Ovary (tissue), 9 donors: Measurements from ENCODE around the gene ZNRD2. TPM values are rescaled to one million over a fixed set of nuclear protein-coding genes. Genes with fewer than 3 reads are reported as not detected.

Source experiments
- DNase-seq, 5 donors: peaks; one replicate each; pipeline ENCODE4 v3.0.0-alpha.2; 2019 to 2020
- H3K27ac ChIP-seq, 2 donors: fragments of 200-600 bp; one replicate each; pipeline versions ENCODE4 v1.5.1 to v1.8.0; 2019 to 2022
- H3K27me3 ChIP-seq: fragments of 200-600 bp; one replicate; pipeline ENCODE4 v1.8.0; 2022
- H3K36me3 ChIP-seq: fragments of 200-600 bp; sonication (generic); one replicate; pipeline ENCODE4 v1.5.1; 2019
- H3K4me1 ChIP-seq: one replicate; pipeline ENCODE4 v1.8.1; 2013; ENCODE audit warnings: mild to moderate bottlenecking, moderate library complexity; ENCODE audit not compliant: insufficient read depth
- H3K4me3 ChIP-seq: fragments of 200-600 bp; sonication (generic); one replicate; pipeline ENCODE4 v1.5.1; 2017
- H3K9me3 ChIP-seq, 2 donors: fragments of 200-600 bp in 1 of 2; sonication (generic) in 1 of 2; one replicate each; pipeline versions ENCODE4 v1.5.1 to v1.8.1; 2013 to 2019; ENCODE audit warnings: mild to moderate bottlenecking in 1 of 2, moderate library complexity in 1 of 2
- EP300 ChIP-seq: sonication (generic); formaldehyde crosslinking; IDR thresholded peaks from one replicate; pipeline ENCODE4 v1.6.1; 2017; ENCODE audit warnings: antibody characterized with exemption
- POLR2A ChIP-seq: fragments of 450-650 bp; IDR thresholded peaks from one replicate; pipeline ENCODE4 v1.6.1; 2017; ENCODE audit warnings: antibody characterized with exemption, mild to moderate bottlenecking, moderate library complexity
- WGBS, 3 donors: extraction: QIAGEN DNeasy Blood & Tissue Kit in 1 of 3; methylation state at CpG; one replicate each; pipeline versions ENCODE4 v1.1.5 to v1.1.7; 2013 to 2017; 5-methylcytosine and 5-hydroxymethylcytosine counted together
- intact Hi-C, 4 donors: fragments of 100-400 bp; cut with DNase I; formaldehyde crosslinking; loops; one replicate each; pipeline versions ENCODE4 v1.11.0 to v1.15.1; 2022 to 2023
- polyA plus RNA-seq, 2 donors: library from polyadenylated mRNA; stranded (reverse); fragments of 200-250 nt in 1 of 2; fragments of 350-450 nt in 1 of 2; fragmentation: Illumina TruSeq in 1 of 2; extraction: RNeasy Lipid Tissue Mini Kit (QIAGEN cat#74804) in 1 of 2; gene quantifications; one replicate each; pipeline ENCODE4 v1.2.3, GENCODE V29; 2013 to 2014
- total RNA-seq, 7 donors: library from RNA; depleted of rRNA in 2 of 7; stranded (reverse); fragments of >200 nt in 2 of 7; fragmentation: NEBNext Ultra II Directional in 3 of 7; extraction: Animal tissue kit (Norgen Biotek cat#: 25700) in 3 of 7; gene quantifications; one replicate each; pipeline versions ENCODE4 v1.1.0 to v1.2.4, GENCODE V29; 2016 to 2023
- TF ChIP-seq, protein P1 (sequence below), 3 donors: fragments of 450-650 bp in 2 of 3; fragments of 200-600 bp in 1 of 3; IDR thresholded peaks; one replicate each; pipeline versions ENCODE4 v1.5.1 to v1.8.0; 2016 to 2022; ENCODE audit warnings: antibody characterized with exemption in 3 of 3, mild to moderate bottlenecking in 1 of 3
- donor health status: DM: no; HTN: no; CAD: no; lungs with moderate emphysema.
- donor health status: DM: no; HTN: no; CAD: no.
- donor health status: Bipolar disorder and iron deficiency.
- donor health status: DM: yes; HTN: yes; CAD: no.
- donor health status: DM: no; HTN: no; CAD: no.
- donor health status: DM: yes; HTN: yes; CAD: no.

The ZNRD2 gene
- total and polyA plus RNA-seq, 9 donors, result 2.3 to 61.8 (median 39.2) TPM

DNA sequence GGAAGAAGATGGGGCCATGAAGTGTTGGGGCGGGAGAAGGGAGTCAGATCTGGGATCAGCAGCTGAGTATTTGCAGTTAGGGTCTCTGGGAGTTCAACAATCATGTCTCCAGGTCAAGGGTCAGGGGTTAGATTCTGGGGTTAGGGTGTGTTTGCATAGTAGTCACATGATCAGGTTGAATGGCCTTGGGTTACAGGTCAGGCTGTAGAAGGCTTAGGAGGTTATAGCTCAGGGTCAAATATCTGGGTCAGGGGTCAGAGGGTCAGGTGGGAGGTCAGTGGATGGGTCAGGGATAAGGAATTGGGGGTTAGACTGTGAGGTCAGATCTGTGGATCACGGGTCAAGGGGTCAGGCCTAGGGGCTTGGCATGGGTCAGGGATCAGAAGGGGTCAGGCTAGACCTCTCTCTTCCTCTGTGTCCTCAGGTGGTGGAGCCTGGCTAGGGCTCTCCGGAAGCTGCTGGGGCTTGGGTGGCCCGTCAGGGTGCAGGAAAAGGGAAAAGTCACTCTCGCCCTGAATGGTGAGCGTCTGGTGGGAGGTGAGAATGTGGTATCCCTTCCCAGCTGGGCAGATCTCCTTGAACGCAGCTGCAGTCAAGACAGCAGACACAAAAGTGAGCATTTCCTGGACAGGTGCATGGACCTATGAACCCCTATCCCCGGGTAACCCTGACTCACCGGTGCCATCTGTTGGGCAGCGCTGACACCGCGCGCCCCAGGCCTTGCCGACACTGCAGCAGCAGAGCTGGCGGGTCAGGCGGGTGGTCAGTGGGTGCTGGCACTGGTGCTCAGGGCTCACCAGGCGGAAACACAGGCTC, 18.5 kb upstream of the ZNRD2 start:
- WGBS, 3 donors, result 70 to 75% (median 73%) methylated on average over 17 of the region's 17 CpGs
- intact Hi-C loops, result no loop called here
- Histone ChIP-seq H3K4me3 (no peak overlapping the region), H3K27ac (no peak overlapping the region), H3K27me3 (no peaks in the 10 kb centered on the region), H3K36me3 (no peaks in the 10 kb centered on the region), H3K4me1 (peaks cover 11% of the 10 kb centered on the region), H3K9me3 (no peaks in the 10 kb centered on the region)
- TF ChIP-seq, protein P1, sequence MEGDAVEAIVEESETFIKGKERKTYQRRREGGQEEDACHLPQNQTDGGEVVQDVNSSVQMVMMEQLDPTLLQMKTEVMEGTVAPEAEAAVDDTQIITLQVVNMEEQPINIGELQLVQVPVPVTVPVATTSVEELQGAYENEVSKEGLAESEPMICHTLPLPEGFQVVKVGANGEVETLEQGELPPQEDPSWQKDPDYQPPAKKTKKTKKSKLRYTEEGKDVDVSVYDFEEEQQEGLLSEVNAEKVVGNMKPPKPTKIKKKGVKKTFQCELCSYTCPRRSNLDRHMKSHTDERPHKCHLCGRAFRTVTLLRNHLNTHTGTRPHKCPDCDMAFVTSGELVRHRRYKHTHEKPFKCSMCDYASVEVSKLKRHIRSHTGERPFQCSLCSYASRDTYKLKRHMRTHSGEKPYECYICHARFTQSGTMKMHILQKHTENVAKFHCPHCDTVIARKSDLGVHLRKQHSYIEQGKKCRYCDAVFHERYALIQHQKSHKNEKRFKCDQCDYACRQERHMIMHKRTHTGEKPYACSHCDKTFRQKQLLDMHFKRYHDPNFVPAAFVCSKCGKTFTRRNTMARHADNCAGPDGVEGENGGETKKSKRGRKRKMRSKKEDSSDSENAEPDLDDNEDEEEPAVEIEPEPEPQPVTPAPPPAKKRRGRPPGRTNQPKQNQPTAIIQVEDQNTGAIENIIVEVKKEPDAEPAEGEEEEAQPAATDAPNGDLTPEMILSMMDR (IDR thresholded peaks at IDR 0.05), result no peak
- TF ChIP-seq POLR2A, result no peak
- no peak for TF ChIP-seq EP300
- peak in 3 of 5 donors; percentile 46 to 61 (median 51) for DNase-seq

DNA sequence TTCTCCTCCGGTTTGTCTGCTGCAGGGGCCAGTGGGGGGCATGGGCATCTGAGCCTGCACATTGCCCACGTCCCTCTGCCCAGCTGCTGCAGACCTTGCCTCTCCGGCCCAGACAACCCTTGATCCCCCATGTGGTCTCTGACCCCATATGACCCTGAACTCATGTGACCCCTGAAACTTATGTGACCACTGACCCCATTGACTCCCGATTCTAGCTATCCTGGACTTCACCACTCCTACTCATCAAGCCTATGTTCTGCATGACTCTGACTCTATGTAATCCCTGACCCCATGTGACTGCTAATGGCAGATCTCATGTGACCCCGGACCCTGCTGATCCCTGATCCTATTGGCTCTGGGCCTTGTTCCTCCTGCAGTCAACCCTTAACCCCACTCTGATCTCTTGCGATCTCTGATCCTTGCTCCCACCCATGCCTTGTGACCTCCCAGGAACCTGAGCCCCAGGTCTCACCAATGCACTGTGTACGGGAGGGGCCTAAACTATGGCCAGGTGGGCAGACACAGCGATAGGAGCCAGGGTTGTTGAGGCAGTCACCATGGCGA, 17.8 kb upstream of the ZNRD2 start:
- H3K9me3 ChIP-seq, result no peaks in the 10 kb centered on the region
- peaks cover 12% of the 10 kb centered on the region for H3K4me1 ChIP-seq
- no peak overlapping the region for H3K27ac ChIP-seq
- WGBS, 3 donors, result 78 to 88% (median 88%) methylated on average over 9 of the region's 9 CpGs
- DNase-seq, result no peak
- H3K36me3 ChIP-seq, result no peaks in the 10 kb centered on the region
- TF ChIP-seq, protein P1 (IDR thresholded peaks at IDR 0.05), result no peak
- TF ChIP-seq EP300 (no peak), POLR2A (no peak)
- H3K27me3 ChIP-seq, result no peaks in the 10 kb centered on the region
- no peak overlapping the region for H3K4me3 ChIP-seq
- intact Hi-C loops, result no loop called here

DNA sequence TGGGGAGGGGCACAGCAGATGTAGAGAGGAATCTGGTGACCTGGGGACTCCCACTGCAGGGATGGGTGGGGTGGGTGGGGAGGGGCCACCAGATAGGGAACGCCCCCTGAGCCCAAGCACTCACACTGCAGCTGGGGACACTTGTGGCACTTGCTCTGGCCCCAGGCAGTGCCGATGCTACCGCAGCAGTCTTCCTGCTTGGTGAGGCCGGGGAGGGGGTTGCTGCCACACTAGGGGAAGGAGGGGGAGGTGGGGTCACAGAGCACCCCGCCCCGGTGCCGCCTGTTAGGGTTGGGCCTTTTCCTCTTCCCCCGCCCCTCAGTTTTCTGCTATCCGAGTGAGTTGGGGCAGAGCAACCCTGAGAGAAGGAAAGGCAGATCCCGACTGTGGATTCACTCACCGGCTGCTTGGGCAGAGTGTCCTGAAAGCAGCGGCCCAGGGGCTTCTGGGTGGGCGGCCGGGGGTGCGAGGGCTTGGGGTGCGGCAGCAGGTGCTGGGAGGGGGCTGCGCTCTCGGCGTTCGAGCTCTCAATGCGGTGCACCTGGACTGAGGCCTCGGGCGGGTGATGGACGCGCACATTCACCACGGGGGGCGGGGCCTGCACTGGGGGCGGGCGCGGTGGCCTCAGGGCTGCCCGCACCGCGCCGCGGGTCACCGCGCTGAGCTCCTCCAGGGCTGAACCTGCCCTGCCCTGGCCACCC, 16.8 kb upstream of the ZNRD2 start:
- Histone ChIP-seq H3K4me3 (no peak overlapping the region), H3K9me3 (no peaks in the 10 kb centered on the region), H3K4me1 (peaks cover 12% of the 10 kb centered on the region), H3K27ac (no peak overlapping the region), H3K36me3 (no peaks in the 10 kb centered on the region), H3K27me3 (no peaks in the 10 kb centered on the region)
- WGBS, 3 donors, result 74 to 77% (median 76%) methylated on average over 14 to 37 of the region's 37 CpGs
- TF ChIP-seq POLR2A (no peak), EP300 (no peak)
- TF ChIP-seq, protein P1 (IDR thresholded peaks at IDR 0.05), result no peak
- peak in 1 of 5 donors; percentile 41 for DNase-seq
- intact Hi-C loops, result no loop called here

DNA sequence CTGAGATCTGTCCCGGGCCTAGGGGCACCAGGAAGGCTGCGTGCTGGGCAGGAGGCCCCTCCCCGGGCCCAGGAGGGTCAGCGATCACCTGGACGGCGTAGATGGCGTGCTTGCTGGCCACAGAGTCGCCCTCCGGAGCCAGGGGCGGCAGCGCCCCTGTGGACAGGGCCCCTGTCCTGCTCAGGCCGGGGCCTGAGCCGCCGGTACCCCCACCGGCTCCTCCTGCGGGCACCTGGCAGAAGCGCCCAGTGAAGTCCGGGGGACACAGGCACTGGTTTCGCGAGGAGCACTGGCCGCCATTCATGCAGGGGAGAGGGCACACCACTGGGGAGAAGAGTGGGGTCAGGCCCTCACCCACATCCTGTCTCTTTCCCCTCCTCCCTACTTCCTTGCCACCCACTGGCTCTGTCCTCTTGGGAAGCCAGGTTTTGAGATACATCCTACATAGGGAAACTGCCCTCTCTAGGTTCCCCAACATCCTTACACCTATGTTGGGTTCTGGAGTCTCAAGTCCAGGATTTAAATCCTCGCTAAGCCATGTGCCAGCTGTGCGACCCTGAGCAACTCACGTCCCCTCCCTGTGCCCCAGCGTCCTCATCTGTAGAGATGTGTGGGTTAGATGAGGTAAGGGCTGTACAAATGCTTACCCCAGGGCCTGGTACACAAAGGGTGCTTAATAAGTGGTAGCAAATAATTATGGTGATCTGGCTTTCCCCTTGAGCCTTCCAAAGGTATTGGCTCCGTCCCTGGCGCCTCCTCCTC, 16.0 kb upstream of the ZNRD2 start:
- Histone ChIP-seq H3K9me3 (no peaks in the 10 kb centered on the region), H3K36me3 (no peaks in the 10 kb centered on the region), H3K27me3 (no peaks in the 10 kb centered on the region), H3K27ac (no peak overlapping the region), H3K4me3 (no peak overlapping the region), H3K4me1 (peaks cover 16% of the 10 kb centered on the region)
- no peak for DNase-seq
- TF ChIP-seq, protein P1 (IDR thresholded peaks at IDR 0.05), result no peak
- TF ChIP-seq EP300 (no peak), POLR2A (no peak)
- 83 to 84% (median 83%) methylated on average over 17 to 27 of the region's 27 CpGs for WGBS, 3 donors
- intact Hi-C loops, result no loop called here
